ENCODE data around the gene NAV3.

The NAV3 gene

DNA sequence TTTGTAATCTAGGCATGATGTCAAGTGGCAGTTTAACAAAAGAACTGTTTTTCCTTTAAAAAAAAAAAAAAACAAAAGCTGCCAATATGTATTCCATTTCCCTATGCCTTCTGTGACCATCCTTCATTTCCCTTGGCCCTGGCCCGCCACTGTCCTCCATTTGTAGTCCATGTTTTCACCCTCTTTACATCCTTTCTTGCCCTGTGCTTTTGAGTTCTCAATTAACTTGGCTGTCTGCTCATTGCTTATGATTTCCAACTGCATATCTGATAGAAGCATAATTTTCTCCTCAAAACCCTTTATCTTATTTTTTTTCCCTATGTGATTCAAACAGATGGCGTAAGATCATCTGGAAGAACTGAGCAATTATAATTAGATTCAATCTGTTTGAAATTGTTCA, 297.5 kb downstream of the NAV3 start:
- Histone ChIP-seq H3K9me2 (replicated peaks; ENCODE audit: control insufficient read depth, low read length) (no peaks in the 10 kb centered on the region), H3K4me3 (ENCODE audit: low read length) (no peak overlapping the region), H3K4me1 (ENCODE audit: control insufficient read depth, low read length) (no peaks in the 10 kb centered on the region), H3F3A (ENCODE audit: control insufficient read depth, insufficient read depth) (no peaks in the 10 kb centered on the region), H3K27ac (ENCODE audit: low read depth, low read length) (no peak overlapping the region), H3K79me2 (ENCODE audit: control insufficient read depth, low read length) (no peaks in the 10 kb centered on the region), H3K9me3 (ENCODE audit: control insufficient read depth, insufficient read depth, low read length) (no peaks in the 10 kb centered on the region), H3K4me2 (ENCODE audit: low read length) (no peak overlapping the region), H3K36me3 (ENCODE audit: control insufficient read depth, low read length) (no peaks in the 10 kb centered on the region), H4K20me1 (ENCODE audit: control insufficient read depth, insufficient read depth, low read depth, low read length) (no peaks in the 10 kb centered on the region), H3K27me3 (ENCODE audit: control insufficient read depth, low read length) (no peaks in the 10 kb centered on the region)
- TF ChIP-seq, protein P1, sequence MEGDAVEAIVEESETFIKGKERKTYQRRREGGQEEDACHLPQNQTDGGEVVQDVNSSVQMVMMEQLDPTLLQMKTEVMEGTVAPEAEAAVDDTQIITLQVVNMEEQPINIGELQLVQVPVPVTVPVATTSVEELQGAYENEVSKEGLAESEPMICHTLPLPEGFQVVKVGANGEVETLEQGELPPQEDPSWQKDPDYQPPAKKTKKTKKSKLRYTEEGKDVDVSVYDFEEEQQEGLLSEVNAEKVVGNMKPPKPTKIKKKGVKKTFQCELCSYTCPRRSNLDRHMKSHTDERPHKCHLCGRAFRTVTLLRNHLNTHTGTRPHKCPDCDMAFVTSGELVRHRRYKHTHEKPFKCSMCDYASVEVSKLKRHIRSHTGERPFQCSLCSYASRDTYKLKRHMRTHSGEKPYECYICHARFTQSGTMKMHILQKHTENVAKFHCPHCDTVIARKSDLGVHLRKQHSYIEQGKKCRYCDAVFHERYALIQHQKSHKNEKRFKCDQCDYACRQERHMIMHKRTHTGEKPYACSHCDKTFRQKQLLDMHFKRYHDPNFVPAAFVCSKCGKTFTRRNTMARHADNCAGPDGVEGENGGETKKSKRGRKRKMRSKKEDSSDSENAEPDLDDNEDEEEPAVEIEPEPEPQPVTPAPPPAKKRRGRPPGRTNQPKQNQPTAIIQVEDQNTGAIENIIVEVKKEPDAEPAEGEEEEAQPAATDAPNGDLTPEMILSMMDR (IDR thresholded peaks at IDR 0.05; ENCODE audit: low read depth, low read length, poor library complexity, severe bottlenecking): no peak
- TF ChIP-seq EZH2phosphoT487 (IDR thresholded peaks at IDR 0.05; ENCODE audit: borderline replicate concordance, low read length): no peak

- TF ChIP-seq, protein P1 (IDR thresholded peaks at IDR 0.05; ENCODE audit: low read depth, low read length, poor library complexity, severe bottlenecking): no peak
- no peak for TF ChIP-seq EZH2phosphoT487 (IDR thresholded peaks at IDR 0.05; ENCODE audit: borderline replicate concordance, low read length)
- H3K36me3 ChIP-seq (ENCODE audit: control insufficient read depth, low read length): no peaks in the 10 kb centered on the region
- H3K9me2 ChIP-seq (replicated peaks; ENCODE audit: control insufficient read depth, low read length): no peaks in the 10 kb centered on the region
These were observed 313.0 kb downstream of the NAV3 start for GRCh38 chr12:78143717-78144116.

DNA sequence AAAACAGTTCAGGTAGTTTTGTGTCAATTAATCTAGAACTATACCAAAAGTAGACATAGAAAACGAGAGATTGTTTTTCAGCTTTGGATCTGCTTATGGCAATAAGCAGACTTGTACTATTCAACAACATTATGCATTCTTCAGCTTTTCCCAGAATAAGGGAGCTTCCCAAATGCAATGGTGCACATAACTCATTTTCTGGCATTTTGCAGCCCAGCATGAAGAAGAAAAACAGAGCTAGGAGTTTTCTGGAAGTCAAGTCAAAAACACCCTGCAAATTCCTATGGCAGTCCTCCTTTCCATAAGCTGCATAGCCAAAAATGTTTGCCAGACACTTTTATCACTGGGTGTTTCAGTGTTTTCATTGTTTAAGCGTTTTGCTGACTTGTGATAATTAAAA, 314.7 kb downstream of the NAV3 start:
- no peaks in the 10 kb centered on the region for H3K36me3 ChIP-seq (ENCODE audit: control insufficient read depth, low read length)
- H3K4me2 ChIP-seq (ENCODE audit: low read length): no peak overlapping the region
- H3K9me3 ChIP-seq (ENCODE audit: control insufficient read depth, insufficient read depth, low read length): no peaks in the 10 kb centered on the region
- no peak overlapping the region for H3K27ac ChIP-seq (ENCODE audit: low read depth, low read length)
- no peaks in the 10 kb centered on the region for H3K4me1 ChIP-seq (ENCODE audit: control insufficient read depth, low read length)
- no peaks in the 10 kb centered on the region for H3K27me3 ChIP-seq (ENCODE audit: control insufficient read depth, low read length)
- H3K9me2 ChIP-seq (replicated peaks; ENCODE audit: control insufficient read depth, low read length): no peaks in the 10 kb centered on the region
- no peaks in the 10 kb centered on the region for H3K79me2 ChIP-seq (ENCODE audit: control insufficient read depth, low read length)
- no peaks in the 10 kb centered on the region for H4K20me1 ChIP-seq (ENCODE audit: control insufficient read depth, insufficient read depth, low read depth, low read length)
- no peaks in the 10 kb centered on the region for H3F3A ChIP-seq (ENCODE audit: control insufficient read depth, insufficient read depth)
- TF ChIP-seq, protein P1 (IDR thresholded peaks at IDR 0.05; ENCODE audit: low read depth, low read length, poor library complexity, severe bottlenecking): no peak
- TF ChIP-seq EZH2phosphoT487 (IDR thresholded peaks at IDR 0.05; ENCODE audit: borderline replicate concordance, low read length): no peak
- no peak overlapping the region for H3K4me3 ChIP-seq (ENCODE audit: low read length)

More at GRCh38 chr12:78143717-78144116, 313.0 kb downstream of the NAV3 start:
- H3K4me2 ChIP-seq (ENCODE audit: low read length): no peak overlapping the region
- no peak overlapping the region for H3K4me3 ChIP-seq (ENCODE audit: low read length)
- H4K20me1 ChIP-seq (ENCODE audit: control insufficient read depth, insufficient read depth, low read depth, low read length): no peaks in the 10 kb centered on the region
- H3F3A ChIP-seq (ENCODE audit: control insufficient read depth, insufficient read depth): no peaks in the 10 kb centered on the region
- no peaks in the 10 kb centered on the region for H3K27me3 ChIP-seq (ENCODE audit: control insufficient read depth, low read length)
- no peaks in the 10 kb centered on the region for H3K4me1 ChIP-seq (ENCODE audit: control insufficient read depth, low read length)
- no peak overlapping the region for H3K27ac ChIP-seq (ENCODE audit: low read depth, low read length)
- no peaks in the 10 kb centered on the region for H3K79me2 ChIP-seq (ENCODE audit: control insufficient read depth, low read length)
- H3K9me3 ChIP-seq (ENCODE audit: control insufficient read depth, insufficient read depth, low read length): no peaks in the 10 kb centered on the region

DNA sequence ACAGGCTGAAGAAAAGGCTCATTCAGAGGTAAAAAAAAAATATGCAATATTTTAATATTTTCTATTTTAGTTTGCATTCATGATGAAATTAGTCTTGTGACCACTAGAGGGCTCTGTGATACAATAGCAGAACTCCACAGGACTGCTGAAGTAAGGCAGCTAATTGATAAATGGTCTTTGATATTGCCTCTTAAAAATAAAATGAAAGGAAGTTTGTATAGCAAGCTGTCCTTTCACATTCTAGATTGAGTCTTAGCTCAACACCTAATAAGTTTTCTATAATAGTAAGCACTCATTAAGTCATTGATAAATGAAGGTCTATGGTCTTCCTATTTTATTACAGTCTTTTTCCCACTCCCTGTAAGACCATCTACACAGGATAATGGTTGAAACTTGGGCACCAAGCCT, 315.7 kb downstream of the NAV3 start:
- Histone ChIP-seq H3K9me3 (ENCODE audit: control insufficient read depth, insufficient read depth, low read length) (no peaks in the 10 kb centered on the region), H3K4me1 (ENCODE audit: control insufficient read depth, low read length) (no peaks in the 10 kb centered on the region), H3K4me3 (ENCODE audit: low read length) (no peak overlapping the region), H4K20me1 (ENCODE audit: control insufficient read depth, insufficient read depth, low read depth, low read length) (no peaks in the 10 kb centered on the region), H3F3A (ENCODE audit: control insufficient read depth, insufficient read depth) (no peaks in the 10 kb centered on the region), H3K27ac (ENCODE audit: low read depth, low read length) (no peak overlapping the region), H3K4me2 (ENCODE audit: low read length) (no peak overlapping the region), H3K27me3 (ENCODE audit: control insufficient read depth, low read length) (no peaks in the 10 kb centered on the region), H3K79me2 (ENCODE audit: control insufficient read depth, low read length) (no peaks in the 10 kb centered on the region), H3K9me2 (replicated peaks; ENCODE audit: control insufficient read depth, low read length) (no peaks in the 10 kb centered on the region), H3K36me3 (ENCODE audit: control insufficient read depth, low read length) (no peaks in the 10 kb centered on the region)
- no peak for TF ChIP-seq EZH2phosphoT487 (IDR thresholded peaks at IDR 0.05; ENCODE audit: borderline replicate concordance, low read length)
- TF ChIP-seq, protein P1 (IDR thresholded peaks at IDR 0.05; ENCODE audit: low read depth, low read length, poor library complexity, severe bottlenecking): peak; percentile 57
